DMS 273 treated with DMSO at 0.1 percent for 48 hours (cell line): ENCODE data around the gene TKT.
"Not testable (repeated sequence)": the region's sequence is repeated elsewhere in the genome, so short reads cannot be mapped to it uniquely, and the experiment has no call there.

ENCODE experiments used
- DNase-seq: peaks from one replicate; lab custom pipeline; 2025; lab: John Stamatoyannopoulos, UW

The TKT gene

DNA sequence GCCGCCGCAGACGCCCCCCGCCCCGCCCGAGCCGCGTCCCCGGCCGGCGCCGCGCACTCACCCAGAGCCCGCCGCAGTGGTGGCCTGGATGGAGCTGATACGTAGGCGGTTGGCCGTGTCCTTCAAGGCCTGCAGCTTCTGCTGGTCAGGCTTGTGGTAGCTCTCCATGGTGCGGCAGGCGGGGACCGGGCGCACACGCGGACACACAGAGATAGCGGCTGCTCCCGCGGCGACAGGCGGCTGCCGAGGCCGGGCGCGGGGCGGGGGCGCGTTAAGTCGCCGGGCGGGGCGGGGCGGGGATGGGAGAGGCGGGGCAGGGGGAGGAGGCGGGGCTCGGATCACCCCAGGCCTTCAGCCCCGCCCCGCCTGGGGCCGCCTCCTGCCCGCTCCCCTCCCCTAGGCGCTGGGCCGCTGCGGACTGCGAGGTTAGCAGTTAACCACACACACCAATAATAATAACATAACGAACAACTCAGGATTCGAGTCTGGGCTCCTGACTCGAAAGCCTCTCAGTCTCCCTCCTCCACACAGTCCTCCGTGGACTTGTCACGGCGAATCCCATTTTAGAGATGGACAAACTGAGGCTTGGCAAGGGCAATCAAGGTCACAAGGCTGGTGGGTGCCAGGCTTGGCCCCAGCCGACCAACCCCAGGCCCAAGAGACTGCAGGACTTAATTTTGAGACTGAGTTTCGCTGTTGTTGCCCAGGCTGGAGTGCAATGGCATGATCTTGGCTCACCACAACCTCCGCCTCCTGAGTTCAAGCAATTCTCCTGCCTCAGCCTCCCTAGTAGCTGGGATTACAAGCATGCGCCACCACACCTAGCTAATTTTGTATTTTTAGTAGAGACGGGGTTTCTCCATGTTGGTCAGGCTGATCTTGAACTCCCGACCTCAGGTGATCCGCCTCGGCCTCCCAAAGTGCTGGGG, at the start of gene TKT:
TSS of gene TKT (minus strand) at position 248 of the 929 bp plus-strand sequence. CDS start at position 168, 80 bp downstream.
- peak; percentile 35 for DNase-seq

DNA sequence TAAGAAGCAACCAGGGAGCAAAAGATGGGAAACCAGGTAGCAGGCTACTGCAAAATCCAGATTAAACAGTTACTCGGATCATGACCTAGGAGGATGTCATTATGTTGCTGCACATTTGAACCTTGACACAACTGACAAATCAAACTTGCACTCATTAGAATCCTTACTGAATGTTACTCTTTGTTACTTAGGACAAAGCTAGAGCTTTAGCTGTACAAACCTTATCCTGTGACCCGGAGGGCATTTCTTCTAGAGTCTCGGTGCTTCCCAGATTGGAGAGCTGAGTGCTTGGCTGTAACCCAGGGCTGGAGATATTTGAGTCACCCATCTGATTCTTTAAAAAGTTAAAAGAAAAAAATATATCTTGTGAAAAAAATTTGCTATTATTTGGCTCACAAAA, 48.1 kb upstream of the TKT start:
- no peak for DNase-seq

GRCh38 chr3:53303549-53303948, 47.7 kb upstream of the TKT start:
- DNase-seq: no peak

DNA sequence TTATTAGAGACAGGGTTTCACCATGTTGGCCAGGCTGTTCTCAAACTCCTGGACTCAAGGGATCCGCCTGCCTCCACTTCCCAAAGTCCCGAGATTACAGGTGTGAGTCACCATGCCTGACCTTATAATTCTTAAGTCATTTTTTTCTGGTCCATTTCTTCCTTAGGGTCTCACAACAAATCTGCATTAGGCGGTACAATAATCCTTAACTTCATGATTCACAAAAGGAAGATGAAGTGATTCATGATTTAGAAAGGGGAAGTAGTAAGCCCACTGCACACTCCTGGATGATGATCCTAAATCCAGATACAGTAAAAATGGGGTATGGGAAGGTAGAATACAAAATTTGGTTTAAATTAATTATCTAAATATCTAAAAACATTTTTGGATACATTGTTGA, 45.0 kb upstream of the TKT start:
- DNase-seq: no peak

- DNase-seq: not testable (repeated sequence)
These were observed 43.8 kb upstream of the TKT start for GRCh38 chr3:53299611-53300023.

GRCh38 chr3:53295410-53295809, 39.6 kb upstream of the TKT start:
- DNase-seq: no peak

GRCh38 chr3:53293867-53294266, 38.0 kb upstream of the TKT start:
- DNase-seq: no peak

DNA sequence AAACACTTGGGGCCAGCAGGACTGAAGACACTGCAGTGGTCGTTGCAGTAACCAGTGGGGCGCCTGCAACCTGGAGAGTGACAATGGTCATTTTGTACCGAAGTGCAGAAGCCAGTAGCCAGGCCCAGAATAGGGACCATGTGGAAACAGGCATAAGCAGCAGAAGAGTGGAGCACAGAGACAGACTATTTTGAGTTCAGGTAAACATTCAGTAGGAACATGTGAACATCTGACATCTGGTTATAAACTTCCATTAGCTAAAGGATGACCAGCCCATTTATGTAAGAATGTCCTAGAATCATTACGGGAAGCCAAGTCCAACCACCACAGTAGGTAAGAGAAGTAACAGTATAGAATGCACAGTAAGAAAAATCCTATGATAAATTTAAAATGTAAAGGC, 32.4 kb upstream of the TKT start:
- no peak for DNase-seq

DNA sequence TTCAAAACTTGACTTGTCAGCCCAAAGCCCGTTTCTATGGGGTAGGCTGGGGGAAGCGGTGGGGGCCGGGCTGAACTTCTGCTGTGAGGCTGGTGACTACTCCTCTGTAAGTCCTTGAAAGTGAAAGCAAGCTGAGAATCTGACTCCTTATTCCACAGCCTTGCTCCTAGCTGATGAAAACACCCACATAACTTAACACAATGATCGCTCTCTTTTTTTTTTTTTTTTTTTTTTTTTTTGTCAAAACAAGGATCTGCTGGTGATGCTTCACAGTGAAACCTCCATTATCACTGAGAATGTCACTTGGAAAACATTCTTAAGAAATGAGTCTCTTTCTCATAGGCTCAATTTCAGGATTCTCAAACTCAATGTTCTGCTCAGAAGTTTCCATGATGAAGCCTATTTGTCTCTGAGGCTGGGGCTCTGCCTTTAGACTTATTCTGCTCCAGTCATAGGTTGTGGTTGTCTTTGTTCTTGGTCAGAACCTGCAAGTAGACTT, 31.4 kb upstream of the TKT start:
- no peak for DNase-seq

- DNase-seq: no peak
These were observed 30.9 kb upstream of the TKT start for GRCh38 chr3:53286727-53287126.

GRCh38 chr3:53282581-53282980, 26.8 kb upstream of the TKT start:
- no peak for DNase-seq

DNA sequence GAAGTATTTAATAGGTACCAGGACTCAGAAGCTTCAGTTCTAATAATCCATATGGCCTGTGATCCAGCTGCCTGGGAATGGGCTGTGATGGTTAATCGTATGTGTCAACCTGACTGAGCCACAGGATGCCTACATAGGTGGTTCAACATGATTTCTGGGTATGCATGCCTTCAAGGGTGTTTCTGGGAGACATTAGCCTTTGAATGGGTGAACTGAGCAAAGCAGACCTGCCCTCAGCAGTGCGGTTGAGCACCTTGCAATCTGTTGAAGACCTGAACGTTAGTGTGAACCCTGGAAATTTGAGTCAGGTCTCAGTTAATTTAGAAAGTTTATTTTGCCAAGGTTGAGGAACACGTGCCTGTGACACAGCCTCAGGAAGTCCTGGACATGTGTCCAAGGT, 22.8 kb upstream of the TKT start:
- DNase-seq: no peak

- no peak for DNase-seq
These were observed 19.2 kb upstream of the TKT start for GRCh38 chr3:53274938-53275605.

GRCh38 chr3:53273146-53273670, 17.4 kb upstream of the TKT start:
- DNase-seq: no peak

- DNase-seq: no peak
These were observed 14.4 kb upstream of the TKT start for GRCh38 chr3:53269888-53270880.

DNA sequence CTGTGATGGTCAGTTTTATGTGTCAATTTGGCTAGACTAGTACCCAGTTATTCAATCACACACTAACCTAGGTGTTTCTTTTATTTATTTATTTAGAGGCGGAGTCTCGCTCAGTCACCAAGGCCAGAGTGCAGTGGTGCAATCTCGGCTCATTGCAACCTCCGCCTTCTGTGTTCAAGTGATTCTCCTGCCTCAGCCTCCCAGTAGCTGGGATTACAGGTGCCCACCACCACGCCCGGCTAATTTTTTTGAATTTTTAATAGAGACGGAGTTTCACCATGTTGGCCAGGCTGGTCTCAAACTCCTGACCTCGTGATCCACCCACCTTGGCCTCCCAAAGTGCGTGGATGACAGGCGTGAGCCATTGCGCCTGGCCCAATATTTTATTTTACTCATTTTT, 13.4 kb upstream of the TKT start:
- DNase-seq: not testable (repeated sequence)

DNA sequence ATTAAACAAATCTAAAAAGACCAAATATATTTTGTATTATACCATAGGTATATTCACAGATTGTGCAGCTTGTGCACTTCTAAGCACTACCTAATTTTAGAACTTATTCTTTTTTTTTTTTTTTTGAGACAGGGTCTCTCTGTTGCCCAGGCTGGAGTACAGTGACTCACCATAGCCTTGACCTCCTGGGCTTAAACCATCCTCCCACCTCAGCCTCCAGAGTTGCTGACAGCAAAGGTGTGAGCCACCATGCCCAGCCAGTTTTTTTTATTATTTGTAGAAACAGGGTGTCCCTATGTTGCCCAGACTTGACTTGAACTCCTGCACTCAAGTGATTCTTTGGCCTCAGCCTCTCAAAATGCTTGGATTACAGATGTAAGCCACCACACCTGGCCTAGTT, 11.9 kb upstream of the TKT start:
- DNase-seq: no peak

GRCh38 chr3:53264718-53265117, 8.9 kb upstream of the TKT start:
- DNase-seq: no peak

DNA sequence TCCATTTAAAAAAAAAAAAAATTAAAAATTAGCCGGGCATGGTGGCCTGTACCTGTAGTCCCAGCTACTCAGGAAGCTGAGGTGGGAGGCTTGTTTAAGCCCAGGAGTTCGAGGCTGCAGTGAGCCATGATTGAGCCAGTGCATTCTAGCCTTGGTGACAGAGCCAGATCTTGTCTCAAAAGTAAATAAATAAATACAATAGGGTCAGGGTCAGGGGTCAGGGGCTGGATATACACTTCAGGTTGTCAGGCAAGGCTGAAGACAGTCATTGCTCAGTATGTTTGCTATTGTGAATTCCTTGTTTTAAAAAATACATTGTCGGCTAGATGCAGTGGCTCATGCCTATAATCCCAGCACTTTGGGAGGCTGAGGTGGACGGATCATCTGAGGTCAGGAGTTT, 8.1 kb upstream of the TKT start:
- DNase-seq: no peak

DNA sequence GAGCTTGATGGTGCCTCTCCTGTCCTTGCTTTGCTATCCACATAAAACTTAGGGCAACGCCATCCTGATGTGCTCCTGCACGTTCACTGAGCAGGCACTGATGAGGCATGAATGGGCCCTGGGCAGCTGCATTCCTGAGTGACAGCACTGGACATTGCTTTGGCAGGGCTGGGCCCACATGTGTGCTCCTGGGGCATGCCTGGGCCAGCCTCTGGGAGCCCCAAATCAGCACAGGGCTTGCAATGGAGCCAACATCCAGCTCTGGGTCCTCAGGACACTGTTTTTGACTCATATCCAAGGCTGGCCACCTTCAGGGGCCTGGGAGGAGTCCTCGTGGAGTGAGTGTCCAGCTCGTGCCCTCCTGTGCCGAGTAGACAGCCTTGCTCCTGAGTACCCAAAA, 5.9 kb upstream of the TKT start:
- no peak for DNase-seq

DNA sequence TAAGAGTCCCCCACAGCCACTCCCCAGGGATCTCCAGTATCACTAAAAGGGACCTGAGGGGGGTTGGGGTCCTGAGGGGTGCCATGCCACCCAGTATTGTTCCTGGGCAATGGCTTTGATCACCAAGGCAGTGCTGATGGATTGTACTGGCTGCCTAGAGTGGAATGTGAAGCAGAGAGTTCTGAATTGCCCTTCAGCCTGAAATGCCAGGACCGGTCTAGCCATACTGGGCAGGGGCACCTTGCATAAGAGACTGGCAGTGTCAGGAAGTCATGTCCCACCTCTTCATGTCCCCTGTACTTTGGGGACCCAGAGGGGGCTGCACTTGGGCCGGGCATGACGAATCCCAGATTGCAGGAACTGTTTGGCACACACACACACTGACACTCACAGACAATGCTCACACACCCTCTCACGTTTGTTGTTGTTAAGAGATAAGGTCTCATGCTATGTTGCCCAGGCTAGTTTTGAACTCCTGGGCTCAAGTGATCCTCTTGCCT, 4.5 kb upstream of the TKT start:
- DNase-seq: no peak
